ENCODE measurements around the gene KRT1.

Gene KRT1

DNA sequence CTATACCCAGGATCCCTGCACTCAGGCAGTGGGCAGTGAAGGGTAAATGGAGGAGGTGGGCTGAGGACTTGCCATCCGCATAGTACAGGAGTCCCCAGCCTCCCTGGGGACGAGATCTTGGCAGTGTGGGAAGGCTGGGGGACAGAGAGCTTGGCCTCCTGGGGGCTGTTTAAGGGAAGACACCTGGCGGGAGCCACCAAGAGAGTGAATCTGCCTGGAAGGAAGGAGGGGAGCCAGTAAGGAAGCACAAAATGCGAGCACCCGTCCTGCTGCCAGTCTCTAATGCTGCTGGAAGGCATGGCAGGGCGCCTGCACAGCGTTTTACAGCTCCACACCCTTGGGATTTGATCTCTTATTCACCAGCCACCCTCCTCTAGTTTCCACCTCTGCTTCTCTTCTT lies 20.8 kb downstream of the KRT1 start:
- no peak for DNase-seq

DNA sequence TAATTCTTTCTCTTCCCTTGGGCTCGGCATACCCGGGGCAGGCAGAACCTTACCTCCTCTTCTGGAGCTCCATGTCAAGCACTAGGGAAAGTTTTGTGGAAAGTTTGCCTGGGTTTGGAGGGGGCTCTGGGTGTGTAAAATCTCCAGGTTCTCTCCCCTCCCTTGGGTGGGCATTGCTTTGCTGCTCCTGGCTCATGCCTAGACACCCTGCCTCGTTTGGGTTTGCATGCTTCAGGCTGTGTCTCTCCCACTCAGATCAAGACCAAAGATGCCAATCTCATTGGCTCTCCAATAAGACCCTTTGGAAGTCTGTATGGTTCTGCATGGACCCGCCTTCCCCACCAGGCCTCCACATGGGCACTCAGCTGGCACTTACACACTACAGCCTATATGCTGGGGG lies 22.0 kb downstream of the KRT1 start:
- DNase-seq, result no peak

DNA sequence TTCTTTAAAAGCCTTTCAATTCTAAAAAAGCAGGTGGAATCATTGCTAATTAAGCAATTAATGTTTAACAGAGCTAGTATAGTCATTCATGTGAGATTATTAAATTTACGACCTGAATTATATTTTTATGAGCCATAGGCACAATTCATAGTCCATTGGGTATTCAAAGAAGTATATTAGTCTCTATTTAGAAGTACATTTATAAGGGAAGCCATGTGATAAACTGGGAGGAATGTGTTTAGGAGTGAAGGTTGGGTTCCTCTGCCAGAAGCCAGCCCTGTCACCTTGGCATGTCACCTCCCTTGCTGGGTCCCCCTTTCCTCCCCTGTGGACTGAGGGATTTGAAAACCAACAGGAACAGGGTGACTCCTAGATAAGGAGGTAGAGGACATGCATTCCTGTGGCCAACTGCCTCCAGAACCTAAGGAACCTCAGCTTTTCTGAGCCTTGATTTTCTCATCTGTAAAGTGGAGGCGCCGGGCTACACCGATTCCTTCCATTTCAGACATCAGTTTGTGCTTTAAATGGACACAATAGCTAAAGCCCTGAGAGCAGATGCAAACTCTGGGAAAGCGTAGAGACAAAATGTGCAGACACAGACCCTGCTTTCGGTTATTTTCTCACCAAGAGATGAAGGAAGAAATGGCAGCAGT lies 22.8 kb downstream of the KRT1 start:
- DNase-seq, result no peak

DNA sequence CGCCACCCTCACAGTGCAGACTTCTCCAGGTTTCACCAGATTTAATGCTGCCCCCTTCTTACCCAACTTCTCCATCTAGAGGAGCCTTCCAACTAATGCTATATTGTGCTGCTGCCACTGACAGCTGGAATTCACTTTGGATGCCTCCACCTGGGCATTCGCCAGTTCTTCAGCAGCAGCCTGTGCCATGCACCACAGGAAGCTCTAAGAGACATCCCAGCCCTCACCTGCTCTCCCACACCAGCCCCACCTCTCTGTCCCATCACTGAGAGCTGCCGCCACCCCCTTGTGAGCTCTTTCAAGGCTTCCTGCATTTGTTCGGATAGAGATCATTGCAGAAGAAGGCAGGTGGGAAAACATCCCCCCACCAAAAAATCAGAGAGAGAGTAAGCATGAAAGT lies 23.6 kb downstream of the KRT1 start:
- no peak for DNase-seq

DNA sequence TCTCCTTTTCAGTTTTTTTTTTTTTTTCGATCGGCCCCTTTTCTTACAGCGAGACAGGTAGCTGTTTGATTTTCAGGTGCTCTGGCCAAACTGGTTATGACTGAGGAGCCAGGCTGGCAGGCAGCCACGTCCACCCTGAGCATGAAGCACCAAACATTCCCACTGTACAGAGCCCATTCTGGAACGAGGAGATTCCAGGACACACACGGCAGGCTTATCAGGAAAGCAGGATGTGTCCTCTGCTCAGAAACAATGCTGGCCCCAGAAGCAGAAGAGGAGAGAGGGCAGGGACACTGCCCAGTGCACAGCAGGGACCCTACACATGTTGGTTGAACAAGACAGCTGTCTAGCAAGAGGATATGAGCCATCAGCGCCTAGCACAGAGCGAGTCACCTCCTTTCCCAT lies 24.5 kb downstream of the KRT1 start:
- DNase-seq, result peak in 1 of 2 experiments; percentile 12

DNA sequence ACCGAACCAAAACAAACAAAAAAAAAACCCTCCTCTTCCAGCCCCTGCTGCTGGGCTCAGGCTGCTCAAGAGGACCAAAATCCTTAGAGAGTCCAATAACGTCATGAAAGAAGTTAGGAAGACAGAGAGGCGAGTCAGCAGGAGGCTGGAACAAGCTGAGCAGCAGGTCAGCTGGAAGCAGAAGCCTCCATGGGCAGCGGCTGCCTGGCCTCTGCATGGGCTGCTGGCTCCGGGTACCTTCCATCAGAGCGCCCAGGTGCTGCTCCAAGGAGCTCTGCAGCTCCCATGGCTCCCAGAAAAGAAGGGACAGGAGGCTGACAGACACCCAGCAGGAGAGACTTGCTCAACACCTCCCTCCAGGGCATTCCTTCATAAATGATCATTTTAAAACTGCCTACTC lies 25.0 kb downstream of the KRT1 start:
- no peak for DNase-seq

GRCh38 chr12:52651726-52652261 lies 28.4 kb downstream of the KRT1 start, which contains the start of gene KRT2:
Gene KRT2 (minus strand): TSS chr12:52652211. CDS start chr12:52652142, 69 bp downstream.
- DNase-seq, result no peak

GRCh38 chr12:52650520-52651081 lies 29.6 kb downstream of the KRT1 start:
- DNase-seq, result no peak

DNA sequence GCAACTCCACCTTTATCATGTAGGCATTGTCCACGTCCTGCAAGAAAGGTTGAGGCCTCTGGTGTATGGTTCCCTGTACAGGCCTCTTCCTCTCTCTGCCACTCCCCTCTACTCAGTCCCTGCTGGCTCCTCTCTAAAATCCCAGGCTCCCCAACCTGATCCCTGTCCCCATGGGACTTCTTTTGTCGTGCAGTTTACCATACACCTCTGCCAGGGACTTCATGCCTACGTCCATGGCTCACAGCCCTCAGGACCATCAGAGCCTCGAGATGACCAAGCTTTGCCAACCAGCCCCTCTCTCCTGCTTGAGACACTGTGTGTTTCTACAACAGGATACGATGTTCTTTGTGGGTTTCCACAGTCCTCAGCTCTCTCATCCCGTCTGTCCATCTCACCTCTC lies 31.1 kb downstream of the KRT1 start:
- DNase-seq, result no peak

GRCh38 chr12:52648012-52648550 lies 32.1 kb downstream of the KRT1 start:
- DNase-seq, result no peak

DNA sequence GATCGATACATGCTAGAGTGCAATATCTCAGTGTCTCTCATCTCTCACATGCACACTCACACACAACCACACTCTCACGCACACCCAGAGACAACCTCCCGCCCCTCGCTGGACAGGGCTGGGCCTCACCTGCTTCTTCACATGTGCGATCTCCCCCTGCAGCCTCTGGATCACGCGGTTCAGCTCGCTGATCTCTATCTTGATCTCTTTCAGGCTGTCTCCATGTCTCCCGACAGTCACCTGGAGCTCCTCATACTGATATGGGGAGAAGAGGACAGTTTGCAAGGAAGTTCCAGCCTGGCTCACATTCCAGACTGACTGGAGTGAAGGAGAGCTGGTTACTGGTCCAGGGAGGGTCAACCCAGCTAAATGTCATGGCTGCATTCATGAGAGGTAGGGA lies 32.6 kb downstream of the KRT1 start:
- no peak for DNase-seq

DNA sequence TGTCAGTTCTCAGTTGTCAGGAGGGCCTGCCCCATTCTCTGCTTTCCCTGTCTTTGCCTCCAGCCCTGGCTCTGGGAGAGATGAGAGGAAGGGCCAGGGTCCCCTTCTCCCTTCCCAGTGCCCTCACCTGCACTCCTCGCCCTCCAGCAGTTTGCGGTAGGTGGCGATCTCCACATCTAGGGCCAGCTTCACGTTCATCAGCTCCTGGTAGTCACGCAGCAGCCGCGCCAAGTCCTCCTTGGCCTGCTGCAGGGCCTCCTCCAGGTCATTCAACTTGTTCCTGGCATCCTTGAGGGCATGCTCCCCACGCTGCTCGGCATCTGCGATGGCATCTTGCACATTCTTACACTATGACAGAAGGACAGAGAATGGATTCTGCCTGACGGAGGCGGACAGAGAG lies 33.6 kb downstream of the KRT1 start:
- DNase-seq, result no peak

GRCh38 chr12:52645982-52646381 lies 34.2 kb downstream of the KRT1 start:
- no peak for DNase-seq

- DNase-seq, result no peak
Measured at GRCh38 chr12:52645120-52645761, 35.0 kb downstream of the KRT1 start.

DNA sequence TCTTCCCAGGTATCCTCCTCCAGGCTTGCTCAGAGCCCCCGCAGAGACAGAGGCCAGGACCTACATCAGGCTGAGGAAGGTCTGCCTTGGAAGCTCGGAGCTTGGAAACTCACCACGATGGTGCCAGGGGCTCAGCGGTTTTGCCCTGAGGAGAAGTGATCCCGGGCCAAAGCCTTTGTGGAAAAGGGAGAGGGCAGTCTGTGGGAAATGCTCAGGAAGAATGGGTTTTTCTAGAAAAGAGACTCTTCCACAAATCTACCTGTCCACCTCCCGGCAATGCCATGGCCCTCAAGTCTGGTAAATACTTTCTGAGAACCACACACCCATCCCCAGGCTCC lies 36.2 kb downstream of the KRT1 start:
- no peak for DNase-seq

DNA sequence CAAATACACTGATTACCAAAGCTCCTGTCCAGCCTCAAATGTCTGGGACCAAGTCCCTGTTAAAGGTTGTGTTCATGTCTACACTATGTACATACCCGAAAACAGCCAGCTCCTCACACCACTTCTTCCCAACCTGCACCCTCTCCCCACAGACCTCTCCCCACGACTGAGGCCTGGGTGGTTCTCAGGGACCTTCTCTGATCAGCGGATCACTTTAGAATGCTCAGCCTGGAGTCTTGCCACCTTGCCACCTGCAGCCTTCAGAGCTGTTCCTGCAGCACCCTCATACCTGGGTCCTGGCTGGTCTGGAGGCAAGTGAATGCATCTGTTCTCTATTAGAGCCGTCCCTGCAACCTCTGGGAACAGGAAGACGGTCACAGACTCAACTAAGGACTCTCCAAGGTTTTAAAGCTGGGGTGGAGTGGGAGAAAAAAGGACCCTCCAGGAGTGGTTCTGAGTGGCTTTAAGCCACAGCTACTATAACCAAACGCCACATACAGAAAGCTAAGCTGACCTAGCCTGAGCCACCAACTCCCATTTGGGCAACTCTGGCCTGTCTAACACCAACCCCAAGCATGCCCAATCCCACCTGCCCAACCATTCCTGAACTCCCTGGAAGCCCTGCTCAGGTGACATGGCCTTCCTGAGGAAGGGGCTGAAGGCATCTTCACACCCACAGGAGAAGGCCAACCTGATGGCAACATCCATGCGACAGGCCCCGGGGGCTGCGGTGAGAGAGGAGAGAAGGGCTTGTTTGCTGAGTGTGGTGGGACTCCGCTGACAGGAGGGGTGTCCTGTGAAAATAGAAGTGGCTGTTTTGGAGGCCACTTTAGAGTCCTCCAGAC lies 36.8 kb downstream of the KRT1 start:
- DNase-seq, result no peak

GRCh38 chr12:52641468-52641867 lies 38.7 kb downstream of the KRT1 start:
- no peak for DNase-seq

DNA sequence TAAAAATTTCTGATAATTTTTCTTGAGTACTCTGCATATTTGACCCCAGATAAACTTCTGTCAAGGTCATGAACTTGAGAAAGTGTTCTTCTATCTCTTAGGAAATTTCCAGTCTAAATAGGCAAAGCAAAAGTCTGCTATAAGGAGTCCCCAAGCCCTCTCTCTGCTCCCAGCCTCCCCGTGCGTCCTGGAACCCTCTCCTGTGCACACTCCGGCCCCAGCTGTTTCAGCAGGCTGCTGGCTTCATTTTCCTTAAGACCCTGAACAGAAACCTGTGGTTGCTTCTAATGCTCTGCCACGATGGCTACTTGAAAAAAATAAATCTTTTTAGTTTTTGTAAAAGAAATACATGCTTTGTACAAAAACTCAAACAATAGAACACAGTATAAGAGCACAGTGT lies 42.9 kb downstream of the KRT1 start:
- no peak for DNase-seq

GRCh38 chr12:52636592-52637258 lies 43.5 kb downstream of the KRT1 start:
- no peak for DNase-seq

GRCh38 chr12:52636189-52636588 lies 44.0 kb downstream of the KRT1 start:
- no peak for DNase-seq

GRCh38 chr12:52634266-52635056 lies 45.7 kb downstream of the KRT1 start:
- no peak for DNase-seq

DNA sequence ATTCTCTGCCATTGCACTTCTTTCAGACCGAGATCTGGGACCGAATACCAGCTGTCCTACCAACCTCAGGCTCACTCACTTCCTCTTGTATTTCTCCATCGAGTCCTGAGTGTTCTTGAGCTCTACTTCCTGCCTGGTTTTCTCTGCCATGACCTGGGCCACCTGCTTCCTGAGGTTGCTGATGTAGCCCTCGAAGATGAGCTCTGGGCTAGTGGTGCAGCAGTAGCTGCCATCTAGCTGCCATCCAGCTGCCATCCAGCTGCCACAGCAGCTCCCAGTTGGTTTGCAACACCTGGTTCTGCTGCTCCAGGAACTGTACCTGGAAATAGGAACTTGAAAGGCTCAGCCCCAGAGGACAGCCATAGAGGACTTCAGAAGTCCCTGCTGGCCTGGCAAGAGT lies 46.8 kb downstream of the KRT1 start:
- DNase-seq, result no peak

Data from SW 1271 (cell line).